Skeletal muscle tissue (tissue), 4 donors: Measurements from ENCODE around the gene SIGLEC15. TPM values are rescaled to one million over a fixed set of nuclear protein-coding genes. Genes with fewer than 3 reads are reported as not detected.

Experiments
- H3K27ac ChIP-seq: one replicate; pipeline ENCODE4 v1.7.0; 2013; ENCODE audit warnings: mild to moderate bottlenecking, low read depth, low read length, inconsistent platforms
- H3K27me3 ChIP-seq, 3 donors: one replicate each; pipeline ENCODE4 v1.7.0; 2013; ENCODE audit warnings: low read length in 3 of 3; ENCODE audit not compliant: control insufficient read depth in 3 of 3, insufficient read depth in 3 of 3
- H3K36me3 ChIP-seq, 3 donors: one replicate each; pipeline ENCODE4 v1.7.0; 2013; ENCODE audit warnings: low read length in 3 of 3; ENCODE audit not compliant: control insufficient read depth in 3 of 3, insufficient read depth in 3 of 3
- H3K4me1 ChIP-seq, 3 donors: one replicate each; pipeline ENCODE4 v1.7.0; 2013; ENCODE audit warnings: low read length in 3 of 3, mild to moderate bottlenecking in 3 of 3; ENCODE audit not compliant: control insufficient read depth in 3 of 3, insufficient read depth in 3 of 3
- H3K4me3 ChIP-seq, 3 donors: one replicate each; pipeline ENCODE4 v1.7.0; 2013; ENCODE audit warnings: low read length in 3 of 3
- H3K9ac ChIP-seq, 3 donors: one replicate each; pipeline ENCODE4 v1.7.0; 2013; ENCODE audit warnings: low read length in 3 of 3, mild to moderate bottlenecking in 3 of 3, moderate library complexity in 2 of 3, low read depth in 1 of 3
- H3K9me3 ChIP-seq, 3 donors: one replicate each; pipeline ENCODE4 v1.7.0; 2013; ENCODE audit warnings: low read length in 3 of 3; ENCODE audit not compliant: control insufficient read depth in 3 of 3
- total RNA-seq: library from RNA; depleted of rRNA; stranded (reverse); fragments of >200 nt; gene quantifications from one replicate; pipeline ENCODE4 v1.2.3, GENCODE V29; 2014
- donor health status: Osteomylitis.

Gene SIGLEC15
- total RNA-seq, 1 donor from 2014 or later = not detected

GRCh38 chr18:45856531-45856930 is 31.1 kb downstream of the SIGLEC15 start:
- H3K4me1 ChIP-seq = peaks cover 0 to under 1% (median 0%) of the 10 kb centered on the region in 3 donors
- no peaks in the 10 kb centered on the region for H3K27me3 ChIP-seq
- no peaks in the 10 kb centered on the region for H3K9me3 ChIP-seq
- peaks cover 40 to 78% (median 76%) of the 10 kb centered on the region in 3 donors for H3K36me3 ChIP-seq
- no peak overlapping the region for H3K4me3 ChIP-seq
- H3K27ac ChIP-seq = no peak overlapping the region
- no peak overlapping the region for H3K9ac ChIP-seq

GRCh38 chr18:45859334-45859733 is 33.9 kb downstream of the SIGLEC15 start:
- no peaks in the 10 kb centered on the region for H3K9me3 ChIP-seq
- no peak overlapping the region for H3K9ac ChIP-seq
- no peak overlapping the region for H3K4me3 ChIP-seq
- no peak overlapping the region for H3K27ac ChIP-seq
- H3K4me1 ChIP-seq = no peaks in the 10 kb centered on the region
- peaks cover 33 to 69% (median 67%) of the 10 kb centered on the region in 3 donors for H3K36me3 ChIP-seq
- H3K27me3 ChIP-seq = no peaks in the 10 kb centered on the region

GRCh38 chr18:45860492-45860891 is 35.0 kb downstream of the SIGLEC15 start:
- Histone ChIP-seq H3K27me3 (no peaks in the 10 kb centered on the region), H3K4me3 (no peak overlapping the region), H3K27ac (no peak overlapping the region), H3K9ac (no peak overlapping the region), H3K36me3 (peaks cover 37 to 69% (median 67%) of the 10 kb centered on the region in 3 donors), H3K4me1 (no peaks in the 10 kb centered on the region), H3K9me3 (no peaks in the 10 kb centered on the region)

GRCh38 chr18:45860971-45861370 is 35.5 kb downstream of the SIGLEC15 start:
- Histone ChIP-seq H3K4me3 (no peak overlapping the region), H3K27ac (no peak overlapping the region), H3K36me3 (peaks cover 37 to 67% (median 65%) of the 10 kb centered on the region in 3 donors), H3K27me3 (no peaks in the 10 kb centered on the region), H3K4me1 (no peaks in the 10 kb centered on the region), H3K9ac (no peak overlapping the region), H3K9me3 (no peaks in the 10 kb centered on the region)

- H3K36me3 ChIP-seq = peaks cover 43 to 70% (median 68%) of the 10 kb centered on the region in 3 donors
- H3K4me1 ChIP-seq = no peaks in the 10 kb centered on the region
- no peak overlapping the region for H3K9ac ChIP-seq
- H3K4me3 ChIP-seq = no peak overlapping the region
- H3K27me3 ChIP-seq = no peaks in the 10 kb centered on the region
- H3K27ac ChIP-seq = no peak overlapping the region
- no peaks in the 10 kb centered on the region for H3K9me3 ChIP-seq
These were observed 36.5 kb downstream of the SIGLEC15 start for GRCh38 chr18:45861926-45862325.

- Histone ChIP-seq H3K9me3 (no peaks in the 10 kb centered on the region), H3K27me3 (no peaks in the 10 kb centered on the region), H3K9ac (no peak overlapping the region), H3K36me3 (peaks cover 33 to 64% (median 61%) of the 10 kb centered on the region in 3 donors), H3K4me1 (no peaks in the 10 kb centered on the region), H3K27ac (no peak overlapping the region), H3K4me3 (no peak overlapping the region)
These were observed 38.0 kb downstream of the SIGLEC15 start for GRCh38 chr18:45863469-45863868.

- no peaks in the 10 kb centered on the region for H3K9me3 ChIP-seq
- H3K4me3 ChIP-seq = no peak overlapping the region
- peaks cover 31 to 59% (median 54%) of the 10 kb centered on the region in 3 donors for H3K36me3 ChIP-seq
- no peaks in the 10 kb centered on the region for H3K27me3 ChIP-seq
- no peak overlapping the region for H3K27ac ChIP-seq
- no peak overlapping the region for H3K9ac ChIP-seq
- H3K4me1 ChIP-seq = no peaks in the 10 kb centered on the region
These were observed 38.6 kb downstream of the SIGLEC15 start for GRCh38 chr18:45864081-45864480.

GRCh38 chr18:45865466-45865865 is 40.0 kb downstream of the SIGLEC15 start:
- H3K27me3 ChIP-seq = no peaks in the 10 kb centered on the region
- H3K27ac ChIP-seq = no peak overlapping the region
- no peaks in the 10 kb centered on the region for H3K9me3 ChIP-seq
- no peak overlapping the region for H3K9ac ChIP-seq
- no peak overlapping the region for H3K4me3 ChIP-seq
- peaks cover 27 to 54% (median 49%) of the 10 kb centered on the region in 3 donors for H3K36me3 ChIP-seq
- no peaks in the 10 kb centered on the region for H3K4me1 ChIP-seq

- H3K4me1 ChIP-seq = no peaks in the 10 kb centered on the region
- no peak overlapping the region for H3K4me3 ChIP-seq
- no peaks in the 10 kb centered on the region for H3K27me3 ChIP-seq
- H3K9me3 ChIP-seq = no peaks in the 10 kb centered on the region
- peaks cover 20 to 44% (median 42%) of the 10 kb centered on the region in 3 donors for H3K36me3 ChIP-seq
- no peak overlapping the region for H3K27ac ChIP-seq
- H3K9ac ChIP-seq = no peak overlapping the region
These were observed 44.9 kb downstream of the SIGLEC15 start for GRCh38 chr18:45870419-45870818.

- Histone ChIP-seq H3K36me3 (peaks cover 13 to 40% (median 37%) of the 10 kb centered on the region in 3 donors), H3K4me3 (no peak overlapping the region), H3K27ac (no peak overlapping the region), H3K9ac (no peak overlapping the region), H3K27me3 (no peaks in the 10 kb centered on the region), H3K9me3 (no peaks in the 10 kb centered on the region), H3K4me1 (no peaks in the 10 kb centered on the region)
These were observed 46.1 kb downstream of the SIGLEC15 start for GRCh38 chr18:45871431-45872084.
